Neural cell (in vitro differentiated cells): Measurements from ENCODE around the gene TDP1. TPM values are rescaled to one million over a fixed set of nuclear protein-coding genes. Genes with fewer than 3 reads are reported as not detected.

Experiments
- H2AFZ ChIP-seq: fragments of 200-600, 300-800 bp; sonication (generic), shearing (Covaris generic); 2 replicates; pipeline ENCODE4 v1.6.0; 2014; ENCODE audit warnings: low read depth, mild to moderate bottlenecking, antibody characterized with exemption, low read length, moderate library complexity
- H3F3A ChIP-seq: fragments of 200-600 bp; shearing (Covaris generic); 2 replicates; pipeline ENCODE4 v1.6.1; 2016; ENCODE audit warnings: mild to moderate bottlenecking, moderate library complexity, mixed read lengths, antibody characterized with exemption, low read length; ENCODE audit not compliant: insufficient read depth, poor library complexity, severe bottlenecking
- H3K27ac ChIP-seq: fragments of 200-600, 300-800 bp; sonication (generic), shearing (Covaris generic); 2 replicates; pipeline ENCODE4 v1.5.1; 2014; ENCODE audit warnings: mild to moderate bottlenecking, low read length, moderate library complexity
- H3K27me3 ChIP-seq: fragments of 300-800, 200-600 bp; sonication (generic), shearing (Covaris generic); 2 replicates; pipeline ENCODE4 v1.6.0; 2014; ENCODE audit warnings: mild to moderate bottlenecking, low read depth, low read length, moderate library complexity; ENCODE audit not compliant: insufficient read depth
- H3K36me3 ChIP-seq: fragments of 300-800, 200-600 bp; sonication (generic), shearing (Covaris generic); 2 replicates; pipeline ENCODE4 v1.5.1; 2014; ENCODE audit warnings: mild to moderate bottlenecking, antibody characterized with exemption, low read length, moderate library complexity; ENCODE audit not compliant: insufficient read depth
- H3K4me2 ChIP-seq: fragments of 300-800, 200-600 bp; sonication (generic), shearing (Covaris generic); 2 replicates; pipeline ENCODE4 v1.6.0; 2014; ENCODE audit warnings: mild to moderate bottlenecking, low read length
- H3K4me3 ChIP-seq: fragments of 300-800, 200-600 bp; sonication (generic), shearing (Covaris generic); 2 replicates; pipeline ENCODE4 v1.5.1; 2014; ENCODE audit warnings: mild to moderate bottlenecking, low read length, moderate library complexity
- H3K79me2 ChIP-seq: fragments of 200-600 bp; shearing (Covaris generic); replicated peaks from 2 replicates; pipeline ENCODE4 v1.6.0; 2014; ENCODE audit warnings: mild to moderate bottlenecking, low read length, moderate library complexity; ENCODE audit not compliant: insufficient read depth
- H3K9ac ChIP-seq: fragments of 300-800, 200-600 bp; sonication (generic), shearing (Covaris generic); 2 replicates; pipeline ENCODE4 v1.6.1; 2016; ENCODE audit warnings: mild to moderate bottlenecking, low read length, mixed read lengths
- H3K9me2 ChIP-seq: fragments of 200-600 bp; shearing (Covaris generic); 2 replicates; pipeline ENCODE4 v1.6.1; 2016; ENCODE audit warnings: mild to moderate bottlenecking, low read length, mixed read lengths; ENCODE audit not compliant: insufficient read depth
- H3K9me3 ChIP-seq: fragments of 200-600, 300-800 bp; sonication (generic), shearing (Covaris generic); 2 replicates; pipeline ENCODE4 v1.6.1; 2016; ENCODE audit warnings: mild to moderate bottlenecking, mixed run types, low read length, moderate library complexity, mixed read lengths
- H4K20me1 ChIP-seq: fragments of 200-600 bp; shearing (Covaris generic); 2 replicates; pipeline ENCODE4 v1.6.1; 2016; ENCODE audit warnings: mild to moderate bottlenecking, mixed run types; ENCODE audit not compliant: insufficient read depth
- CTCF ChIP-seq: fragments of 450-650 bp; IDR thresholded peaks from 2 replicates; pipeline ENCODE4 v1.5.1; 2014; ENCODE audit warnings: antibody characterized with exemption, mild to moderate bottlenecking, moderate library complexity; ENCODE audit not compliant: poor library complexity, severe bottlenecking
- EP300 ChIP-seq: fragments of 450-650 bp; conservative IDR thresholded peaks from 2 replicates; pipeline ENCODE4 v1.6.1; 2014; ENCODE audit warnings: antibody characterized with exemption, mild to moderate bottlenecking, moderate library complexity; ENCODE audit not compliant: poor library complexity, severe bottlenecking
- EZH2 ChIP-seq: fragments of 200-600, 300-800 bp; shearing (Covaris generic), sonication (generic); IDR thresholded peaks from 2 replicates; pipeline ENCODE4 v1.6.1; 2014; ENCODE audit warnings: antibody characterized with exemption, low read length, borderline replicate concordance, mild to moderate bottlenecking; ENCODE audit not compliant: insufficient read depth, poor library complexity, severe bottlenecking
- MXI1 ChIP-seq: fragments of 450-650 bp; conservative IDR thresholded peaks from 2 replicates; pipeline ENCODE4 v1.6.1; 2014; ENCODE audit warnings: antibody characterized with exemption, mild to moderate bottlenecking; ENCODE audit not compliant: poor library complexity, severe bottlenecking
- POLR2AphosphoS5 ChIP-seq: IDR thresholded peaks from 2 replicates; pipeline ENCODE4 v1.6.1; 2012
- RAD21 ChIP-seq: fragments of 450-650 bp; conservative IDR thresholded peaks from 2 replicates; pipeline ENCODE4 v1.6.1; 2014; ENCODE audit warnings: antibody characterized with exemption, mild to moderate bottlenecking, moderate library complexity
- REST ChIP-seq: IDR thresholded peaks from 2 replicates; pipeline ENCODE4 v1.6.1; 2012; ENCODE audit warnings: borderline replicate concordance
- SMC3 ChIP-seq: fragments of 450-650 bp; conservative IDR thresholded peaks from 2 replicates; pipeline ENCODE4 v1.6.1; 2014; ENCODE audit warnings: antibody characterized with exemption, mild to moderate bottlenecking, moderate library complexity; ENCODE audit not compliant: poor library complexity
- TAF1 ChIP-seq: IDR thresholded peaks from 2 replicates; pipeline ENCODE4 v1.6.1; 2012; ENCODE audit warnings: low read depth
- polyA plus RNA-seq: library from polyadenylated mRNA; depleted of rRNA; stranded (reverse); fragments of >200 nt; gene quantifications from 2 replicates; pipeline ENCODE4 v1.2.3, GENCODE V29; 2014

Gene TDP1
- polyA plus RNA-seq, 1 donor from 2014 or later = 29.1 TPM

- H3K79me2 ChIP-seq = no peaks in the 10 kb centered on the region
- no peak overlapping the region for H3K4me3 ChIP-seq
- no peak overlapping the region for H3K27ac ChIP-seq
- H3K27me3 ChIP-seq = no peaks in the 10 kb centered on the region
- H3K9me3 ChIP-seq = no peaks in the 10 kb centered on the region
- TF ChIP-seq POLR2AphosphoS5 (no peak), SMC3 (no peak), EZH2 (no peak), CTCF (no peak), RAD21 (no peak), TAF1 (no peak), REST (no peak), MXI1 (no peak), EP300 (no peak)
- no peaks in the 10 kb centered on the region for H3K9me2 ChIP-seq
- no peak overlapping the region for H3K9ac ChIP-seq
- no peaks in the 10 kb centered on the region for H4K20me1 ChIP-seq
- H2AFZ ChIP-seq = no peak overlapping the region
- peaks cover 3% of the 10 kb centered on the region for H3F3A ChIP-seq
- no peak overlapping the region for H3K4me2 ChIP-seq
- H3K36me3 ChIP-seq = no peaks in the 10 kb centered on the region
These were observed 28.4 kb upstream of the TDP1 start for GRCh38 chr14:89927186-89927865.

- no peaks in the 10 kb centered on the region for H3K36me3 ChIP-seq
- TF ChIP-seq MXI1 (no peak), SMC3 (no peak), TAF1 (no peak), REST (no peak), EZH2 (no peak)
These were observed 22.7 kb upstream of the TDP1 start for GRCh38 chr14:89933002-89933401.

More at GRCh38 chr14:89933002-89933401, 22.7 kb upstream of the TDP1 start:
- H3K79me2 ChIP-seq = no peaks in the 10 kb centered on the region
- no peak overlapping the region for H3K27ac ChIP-seq
- H3K9me2 ChIP-seq = no peaks in the 10 kb centered on the region
- no peaks in the 10 kb centered on the region for H3F3A ChIP-seq
- no peak overlapping the region for H3K4me2 ChIP-seq
- H4K20me1 ChIP-seq = no peaks in the 10 kb centered on the region
- H3K9me3 ChIP-seq = no peaks in the 10 kb centered on the region
- H3K9ac ChIP-seq = no peak overlapping the region
- H3K4me3 ChIP-seq = no peak overlapping the region
- H3K27me3 ChIP-seq = no peaks in the 10 kb centered on the region
- H2AFZ ChIP-seq = no peak overlapping the region
